ENCODE data around the gene PTPRN2.

DNA sequence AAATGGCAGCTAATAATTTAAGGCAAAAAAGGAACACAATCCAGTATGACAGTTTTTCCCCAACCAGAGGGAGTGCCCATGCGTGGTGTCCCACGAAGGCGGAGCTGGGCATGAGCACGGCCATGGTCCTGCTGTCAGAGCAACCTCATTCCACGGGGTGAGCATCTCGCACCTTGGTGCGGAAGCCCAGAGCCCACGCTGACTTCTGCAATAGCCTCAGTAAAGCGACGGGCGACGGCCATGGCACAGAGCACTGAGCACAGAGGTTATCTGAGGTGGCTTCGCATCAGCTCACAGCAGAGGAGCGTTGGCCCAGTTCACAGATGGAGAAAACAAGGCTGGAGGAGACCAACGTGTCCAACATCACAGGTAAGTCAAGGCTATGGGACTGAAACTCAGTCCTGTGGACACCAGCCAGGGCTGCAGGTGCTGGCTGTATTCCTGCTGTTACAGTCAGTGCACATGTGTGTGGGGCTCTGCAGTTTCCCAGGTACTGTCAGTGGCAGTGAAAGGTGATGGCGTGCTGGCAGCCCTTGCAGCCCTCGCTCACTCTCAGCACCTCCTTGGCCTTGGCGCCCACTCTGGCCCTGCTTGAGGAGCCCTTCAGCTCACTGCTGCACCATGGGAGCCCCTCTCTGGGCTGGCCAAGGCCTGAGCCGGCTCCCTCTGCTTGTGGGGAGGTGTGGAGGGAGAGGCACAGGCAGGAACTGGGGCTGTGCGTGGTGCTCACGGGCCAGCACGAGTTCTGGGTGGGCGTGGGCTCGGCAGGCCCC lies 525.6 kb downstream of the PTPRN2 start:
- TF ChIP-seq, protein P1, sequence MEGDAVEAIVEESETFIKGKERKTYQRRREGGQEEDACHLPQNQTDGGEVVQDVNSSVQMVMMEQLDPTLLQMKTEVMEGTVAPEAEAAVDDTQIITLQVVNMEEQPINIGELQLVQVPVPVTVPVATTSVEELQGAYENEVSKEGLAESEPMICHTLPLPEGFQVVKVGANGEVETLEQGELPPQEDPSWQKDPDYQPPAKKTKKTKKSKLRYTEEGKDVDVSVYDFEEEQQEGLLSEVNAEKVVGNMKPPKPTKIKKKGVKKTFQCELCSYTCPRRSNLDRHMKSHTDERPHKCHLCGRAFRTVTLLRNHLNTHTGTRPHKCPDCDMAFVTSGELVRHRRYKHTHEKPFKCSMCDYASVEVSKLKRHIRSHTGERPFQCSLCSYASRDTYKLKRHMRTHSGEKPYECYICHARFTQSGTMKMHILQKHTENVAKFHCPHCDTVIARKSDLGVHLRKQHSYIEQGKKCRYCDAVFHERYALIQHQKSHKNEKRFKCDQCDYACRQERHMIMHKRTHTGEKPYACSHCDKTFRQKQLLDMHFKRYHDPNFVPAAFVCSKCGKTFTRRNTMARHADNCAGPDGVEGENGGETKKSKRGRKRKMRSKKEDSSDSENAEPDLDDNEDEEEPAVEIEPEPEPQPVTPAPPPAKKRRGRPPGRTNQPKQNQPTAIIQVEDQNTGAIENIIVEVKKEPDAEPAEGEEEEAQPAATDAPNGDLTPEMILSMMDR (conservative IDR thresholded peaks at IDR 0.05 in 1 of 2, IDR thresholded peaks at IDR 0.05 in 1 of 2; ENCODE audit: extremely low read depth in 1 of 2, insufficient read depth in 1 of 2, low read depth in 1 of 2, low read length in 2 of 2) = no peak
- no peak for TF ChIP-seq EZH2 (IDR thresholded peaks at IDR 0.05; ENCODE audit: borderline replicate concordance, low read length)

Data from mammary epithelial cell (primary cell).